Breast epithelium (tissue), 4 donors: ENCODE results near the gene CCNJL. TPM values are rescaled to one million over a fixed set of nuclear protein-coding genes. Genes with fewer than 3 reads are reported as not detected.

ENCODE experiments used
- DNase-seq, 2 donors: peaks; one replicate each; pipeline ENCODE4 v3.0.0-alpha.2; 2019; ENCODE audit warnings: low spot score in 2 of 2
- H3K27ac ChIP-seq, 2 donors: fragments of 200-600 bp; sonication (generic) in 1 of 2; one replicate each; pipeline ENCODE4 v1.5.1; 2016 to 2019; ENCODE audit warnings: mild to moderate bottlenecking in 1 of 2
- H3K27me3 ChIP-seq, 2 donors: fragments of 200-600 bp; sonication (generic) in 1 of 2; one replicate each; pipeline versions ENCODE4 v1.5.1 to v1.6.0; 2017 to 2019; ENCODE audit warnings: control low read depth in 1 of 2, mild to moderate bottlenecking in 1 of 2
- H3K36me3 ChIP-seq: fragments of 200-600 bp; one replicate; pipeline ENCODE4 v1.5.1; 2019
- H3K4me1 ChIP-seq, 2 donors: fragments of 200-600 bp; sonication (generic); one replicate each; pipeline ENCODE4 v1.5.1; 2016 to 2019; ENCODE audit warnings: control low read depth in 1 of 2
- H3K4me3 ChIP-seq, 3 donors: fragments of 200-600 bp; sonication (generic); 1 replicate in 2 of 3; 2 replicates in 1 of 3; pipeline ENCODE4 v1.5.1; 2016 to 2019; ENCODE audit warnings: mild to moderate bottlenecking in 3 of 3, moderate library complexity in 2 of 3
- H3K9me3 ChIP-seq, 2 donors: fragments of 200-600 bp; sonication (generic) in 1 of 2; one replicate each; pipeline ENCODE4 v1.5.1; 2016 to 2019; ENCODE audit warnings: control low read depth in 1 of 2
- POLR2A ChIP-seq: fragments of 450-650 bp; IDR thresholded peaks from one replicate; pipeline ENCODE4 v1.6.1; 2016; ENCODE audit warnings: antibody characterized with exemption, mild to moderate bottlenecking, moderate library complexity
- POLR2AphosphoS5 ChIP-seq, 3 donors: sonication (generic); formaldehyde crosslinking; IDR thresholded peaks; one replicate each; pipeline ENCODE4 v1.6.1; 2017; ENCODE audit warnings: antibody characterized with exemption in 3 of 3
- intact Hi-C: fragments of 100-400 bp; cut with DNase I; formaldehyde crosslinking; loops from one replicate; pipeline ENCODE4 v1.15.1; 2023; ENCODE audit warnings: low total_unique reads
- total RNA-seq, 3 donors: library from RNA; depleted of rRNA; stranded (reverse); fragments of >200 nt; gene quantifications; one replicate each; pipeline ENCODE4 v1.1.0, GENCODE V29; 2016
- TF ChIP-seq, protein P1 (sequence below), 3 donors: fragments of 450-650 bp; IDR thresholded peaks; one replicate each; pipeline ENCODE4 v1.5.1; 2016 to 2017; ENCODE audit warnings: antibody characterized with exemption in 3 of 3, mild to moderate bottlenecking in 3 of 3, moderate library complexity in 3 of 3

CCNJL gene
- total RNA-seq, 3 donors from 2014 or later = 0.32 to 4.2 (median 3.6) TPM

GRCh38 chr5:160266752-160267345, 45.5 kb downstream of the CCNJL start:
- Histone ChIP-seq H3K27me3 (no peaks in the 10 kb centered on the region), H3K4me3 (no peak overlapping the region), H3K27ac (no peak overlapping the region), H3K36me3 (no peaks in the 10 kb centered on the region), H3K9me3 (no peaks in the 10 kb centered on the region), H3K4me1 (peaks cover 8 to 15% of the 10 kb centered on the region in 2 donors)
- DNase-seq = no peak
- intact Hi-C loops = no loop called here
- TF ChIP-seq, protein P1, sequence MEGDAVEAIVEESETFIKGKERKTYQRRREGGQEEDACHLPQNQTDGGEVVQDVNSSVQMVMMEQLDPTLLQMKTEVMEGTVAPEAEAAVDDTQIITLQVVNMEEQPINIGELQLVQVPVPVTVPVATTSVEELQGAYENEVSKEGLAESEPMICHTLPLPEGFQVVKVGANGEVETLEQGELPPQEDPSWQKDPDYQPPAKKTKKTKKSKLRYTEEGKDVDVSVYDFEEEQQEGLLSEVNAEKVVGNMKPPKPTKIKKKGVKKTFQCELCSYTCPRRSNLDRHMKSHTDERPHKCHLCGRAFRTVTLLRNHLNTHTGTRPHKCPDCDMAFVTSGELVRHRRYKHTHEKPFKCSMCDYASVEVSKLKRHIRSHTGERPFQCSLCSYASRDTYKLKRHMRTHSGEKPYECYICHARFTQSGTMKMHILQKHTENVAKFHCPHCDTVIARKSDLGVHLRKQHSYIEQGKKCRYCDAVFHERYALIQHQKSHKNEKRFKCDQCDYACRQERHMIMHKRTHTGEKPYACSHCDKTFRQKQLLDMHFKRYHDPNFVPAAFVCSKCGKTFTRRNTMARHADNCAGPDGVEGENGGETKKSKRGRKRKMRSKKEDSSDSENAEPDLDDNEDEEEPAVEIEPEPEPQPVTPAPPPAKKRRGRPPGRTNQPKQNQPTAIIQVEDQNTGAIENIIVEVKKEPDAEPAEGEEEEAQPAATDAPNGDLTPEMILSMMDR (IDR thresholded peaks at IDR 0.05) = no peak
- TF ChIP-seq POLR2AphosphoS5 (IDR thresholded peaks at IDR 0.05) = no peak
- TF ChIP-seq POLR2A = no peak

DNA sequence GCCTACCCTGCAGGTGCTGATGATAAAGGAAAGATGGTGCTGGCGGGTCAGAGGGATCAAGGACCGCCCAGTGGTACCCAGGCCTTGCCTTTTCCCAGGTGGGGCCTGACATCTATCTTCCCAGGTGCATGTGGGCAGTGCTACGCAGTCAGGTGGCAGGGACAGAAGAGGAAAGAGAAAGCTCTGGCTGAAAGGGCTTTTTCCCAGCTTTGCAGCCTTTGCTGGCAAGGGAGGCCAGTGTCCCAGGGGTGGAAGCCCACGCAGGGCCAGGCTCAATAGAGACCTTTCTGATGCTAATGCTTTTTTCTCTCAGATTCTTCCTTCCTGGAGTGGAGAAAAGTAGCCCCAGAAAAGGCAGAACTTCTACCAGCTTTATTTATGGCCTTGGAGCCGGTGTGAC, 46.3 kb downstream of the CCNJL start:
- Histone ChIP-seq H3K27ac (no peak overlapping the region), H3K27me3 (no peaks in the 10 kb centered on the region), H3K36me3 (no peaks in the 10 kb centered on the region), H3K4me1 (peaks cover 7 to 8% of the 10 kb centered on the region in 2 donors), H3K9me3 (no peaks in the 10 kb centered on the region), H3K4me3 (no peak overlapping the region)
- intact Hi-C loops = no loop called here
- DNase-seq = no peak
- TF ChIP-seq, protein P1 (IDR thresholded peaks at IDR 0.05) = no peak
- no peak for TF ChIP-seq POLR2AphosphoS5 (IDR thresholded peaks at IDR 0.05)

DNA sequence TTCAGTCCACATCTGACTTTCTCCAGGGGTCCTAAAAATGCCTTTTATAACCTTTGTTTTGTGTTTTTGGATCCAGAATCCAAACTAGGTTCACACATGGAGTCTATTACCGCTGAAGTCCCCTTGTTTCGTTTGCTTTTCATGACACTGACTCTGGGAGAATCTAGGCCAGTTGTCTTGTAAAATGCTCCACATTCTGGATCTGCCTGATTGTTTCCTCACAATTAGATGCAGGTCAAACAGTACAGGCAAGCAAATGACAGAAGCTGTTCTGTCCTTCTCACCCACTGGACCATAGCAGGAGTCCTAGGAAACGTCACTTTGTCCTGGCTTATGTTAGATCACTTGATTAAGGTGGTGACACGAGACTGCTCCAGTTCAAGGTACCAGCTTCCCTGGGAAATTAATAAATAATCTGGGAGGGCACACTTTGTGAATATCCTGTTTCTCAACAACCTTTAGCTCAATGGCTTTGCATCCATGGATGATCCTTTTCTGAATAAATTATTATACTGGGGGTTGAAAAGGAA, 49.0 kb downstream of the CCNJL start:
- Histone ChIP-seq H3K9me3 (no peaks in the 10 kb centered on the region), H3K36me3 (no peaks in the 10 kb centered on the region), H3K4me1 (peaks cover under 1 to 2% of the 10 kb centered on the region in 2 donors), H3K27me3 (no peaks in the 10 kb centered on the region), H3K4me3 (no peak overlapping the region), H3K27ac (no peak overlapping the region)
- intact Hi-C loops = no loop called here
- no peak for DNase-seq
- TF ChIP-seq POLR2A = no peak
- TF ChIP-seq, protein P1 (IDR thresholded peaks at IDR 0.05) = no peak
- TF ChIP-seq POLR2AphosphoS5 (IDR thresholded peaks at IDR 0.05) = no peak

DNA sequence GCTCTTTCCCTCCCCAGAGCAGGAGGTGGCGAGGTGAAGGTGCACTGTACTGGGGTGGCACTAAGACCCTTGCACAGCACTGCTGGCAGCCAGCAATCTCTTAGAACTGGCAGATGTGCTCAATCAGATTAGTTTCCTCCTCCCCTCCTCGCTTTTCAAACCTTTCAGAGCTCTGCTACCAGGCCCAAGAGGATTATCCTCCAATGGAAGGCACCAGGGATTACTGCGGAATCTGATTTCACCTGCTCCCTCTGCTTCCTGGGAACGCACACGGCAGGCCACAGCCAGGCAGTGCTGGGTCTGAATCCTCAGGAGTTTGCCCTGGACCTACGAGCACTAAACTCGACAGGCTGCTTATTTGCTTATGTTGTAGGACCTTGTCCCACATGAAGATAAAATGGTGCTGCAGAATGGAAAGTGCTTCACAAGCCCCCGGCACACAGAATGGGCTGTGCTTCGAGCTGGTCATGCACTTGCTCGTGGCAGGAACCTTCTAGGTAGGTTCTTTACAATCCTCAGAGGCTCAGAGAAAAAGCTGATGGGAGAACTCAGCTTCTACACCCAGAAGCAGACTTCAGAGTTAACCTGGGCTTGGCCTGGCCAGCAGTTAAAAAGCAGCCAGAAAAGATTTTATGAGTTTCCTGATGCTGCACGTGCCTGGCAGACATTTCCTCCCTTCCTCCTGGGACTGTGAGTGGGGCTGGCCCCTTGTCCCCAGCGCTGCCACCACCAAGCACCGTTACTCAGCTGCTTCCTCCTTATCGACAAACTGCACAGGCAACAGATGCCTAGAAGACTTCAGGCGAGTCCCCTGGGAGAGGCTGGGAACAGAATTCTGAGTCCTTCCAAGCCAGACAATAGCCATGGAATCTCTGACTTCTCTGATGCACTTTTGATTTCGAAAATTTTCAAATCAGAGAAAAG, 50.0 kb downstream of the CCNJL start:
- H3K4me1 ChIP-seq = no peaks in the 10 kb centered on the region
- no peaks in the 10 kb centered on the region for H3K27me3 ChIP-seq
- no peak overlapping the region for H3K4me3 ChIP-seq
- H3K9me3 ChIP-seq = no peaks in the 10 kb centered on the region
- intact Hi-C loops = no loop called here
- no peaks in the 10 kb centered on the region for H3K36me3 ChIP-seq
- H3K27ac ChIP-seq = no peak overlapping the region
- TF ChIP-seq, protein P1 (IDR thresholded peaks at IDR 0.05) = no peak
- TF ChIP-seq POLR2A (no peak), POLR2AphosphoS5 (IDR thresholded peaks at IDR 0.05) (no peak)
- DNase-seq = no peak
